AG09319 (cell line): Measurements from ENCODE around the gene COX7B.

ENCODE experiments used
- DNase-seq: peaks from one replicate; pipeline ENCODE4 v3.0.0-alpha.2; 2010; ENCODE audit warnings: low read depth; ENCODE audit errors: extremely low read depth
- TF ChIP-seq, protein P1 (sequence below): IDR thresholded peaks from 2 replicates; pipeline ENCODE4 v1.5.1; 2011; ENCODE audit warnings: low read depth, mild to moderate bottlenecking, inconsistent platforms, low read length, moderate library complexity

COX7B gene

DNA sequence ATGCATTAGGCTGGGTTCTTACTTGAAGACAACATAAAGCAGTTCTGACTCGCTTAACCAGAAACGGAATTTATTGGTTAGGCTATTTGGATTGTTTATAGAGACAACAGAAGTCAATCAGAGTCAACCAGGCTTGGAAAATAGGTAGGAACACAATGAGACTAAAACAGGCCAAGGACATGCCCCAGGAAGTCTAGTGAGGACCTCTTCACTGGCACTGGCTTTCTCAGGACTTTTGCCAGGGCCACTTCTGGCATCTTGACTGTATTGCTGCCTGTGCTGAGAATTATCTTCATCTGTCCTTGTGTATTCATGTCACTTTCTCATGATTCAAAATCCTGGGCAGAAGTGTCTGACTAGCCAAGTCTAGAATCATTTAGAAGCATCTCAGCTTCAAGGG, 50.6 kb downstream of the COX7B start:
- TF ChIP-seq, protein P1, sequence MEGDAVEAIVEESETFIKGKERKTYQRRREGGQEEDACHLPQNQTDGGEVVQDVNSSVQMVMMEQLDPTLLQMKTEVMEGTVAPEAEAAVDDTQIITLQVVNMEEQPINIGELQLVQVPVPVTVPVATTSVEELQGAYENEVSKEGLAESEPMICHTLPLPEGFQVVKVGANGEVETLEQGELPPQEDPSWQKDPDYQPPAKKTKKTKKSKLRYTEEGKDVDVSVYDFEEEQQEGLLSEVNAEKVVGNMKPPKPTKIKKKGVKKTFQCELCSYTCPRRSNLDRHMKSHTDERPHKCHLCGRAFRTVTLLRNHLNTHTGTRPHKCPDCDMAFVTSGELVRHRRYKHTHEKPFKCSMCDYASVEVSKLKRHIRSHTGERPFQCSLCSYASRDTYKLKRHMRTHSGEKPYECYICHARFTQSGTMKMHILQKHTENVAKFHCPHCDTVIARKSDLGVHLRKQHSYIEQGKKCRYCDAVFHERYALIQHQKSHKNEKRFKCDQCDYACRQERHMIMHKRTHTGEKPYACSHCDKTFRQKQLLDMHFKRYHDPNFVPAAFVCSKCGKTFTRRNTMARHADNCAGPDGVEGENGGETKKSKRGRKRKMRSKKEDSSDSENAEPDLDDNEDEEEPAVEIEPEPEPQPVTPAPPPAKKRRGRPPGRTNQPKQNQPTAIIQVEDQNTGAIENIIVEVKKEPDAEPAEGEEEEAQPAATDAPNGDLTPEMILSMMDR = no peak
- no peak for DNase-seq

GRCh38 chrX:77952173-77952572, 52.9 kb downstream of the COX7B start:
- TF ChIP-seq, protein P1 = no peak
- no peak for DNase-seq

GRCh38 chrX:77953302-77953701, 54.0 kb downstream of the COX7B start:
- TF ChIP-seq, protein P1 = no peak
- DNase-seq = no peak

DNA sequence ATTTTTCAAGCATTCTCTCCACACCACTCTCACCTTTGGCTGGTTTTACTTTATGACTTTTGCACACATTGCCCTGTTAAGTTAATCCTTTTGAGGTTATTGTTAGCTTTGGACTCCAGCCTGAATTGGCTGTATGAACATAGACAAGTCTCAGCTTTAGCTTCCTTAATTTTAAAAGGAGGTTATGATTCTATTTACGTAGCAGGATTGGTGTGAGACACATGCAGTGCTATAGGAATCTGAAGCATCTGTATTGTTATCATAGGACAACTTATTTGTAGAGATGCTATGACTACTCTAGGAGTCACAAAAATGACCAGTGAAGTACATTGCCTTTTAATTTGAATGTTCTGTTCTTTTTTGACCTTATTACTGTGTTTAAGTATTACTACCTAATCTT, 54.4 kb downstream of the COX7B start:
- no peak for DNase-seq
- TF ChIP-seq, protein P1 = no peak
